WERI-Rb-1 (cell line): ENCODE measurements around the gene SLC25A51.

ENCODE experiments used
- DNase-seq: peaks from one replicate; pipeline ENCODE4 v3.0.0-alpha.2; 2020
- H3K27ac ChIP-seq: fragments of 250-450 bp; sonication (Bioruptor Pico); 2 replicates; pipeline ENCODE4 v1.5.1; 2020; ENCODE audit warnings: mild to moderate bottlenecking, moderate library complexity
- H3K27me3 ChIP-seq: fragments of 250-450 bp; sonication (Bioruptor Pico); 2 replicates; pipeline ENCODE4 v1.5.1; 2021; ENCODE audit warnings: mild to moderate bottlenecking, low read depth, moderate library complexity; ENCODE audit not compliant: insufficient read depth, severe bottlenecking
- H3K36me3 ChIP-seq: fragments of 250-450 bp; sonication (Bioruptor Pico); 2 replicates; pipeline ENCODE4 v1.5.1; 2020; ENCODE audit warnings: mild to moderate bottlenecking, moderate library complexity
- H3K4me3 ChIP-seq: 2 replicates; pipeline ENCODE4 v1.5.1; 2011; ENCODE audit warnings: low read depth, mild to moderate bottlenecking, control low read depth, low read length
- H3K9me3 ChIP-seq: fragments of 250-450 bp; sonication (Bioruptor Pico); 2 replicates; pipeline ENCODE4 v1.5.1; 2021; ENCODE audit warnings: mild to moderate bottlenecking, moderate library complexity; ENCODE audit not compliant: severe bottlenecking
- CTCF ChIP-seq: IDR thresholded peaks from 2 replicates; pipeline ENCODE4 v1.5.1; 2011; ENCODE audit warnings: low read depth, mild to moderate bottlenecking, control low read depth, inconsistent platforms, low read length

Gene SLC25A51

GRCh38 chr9:37944671-37945481, 40.9 kb upstream of the SLC25A51 start:
- no peaks in the 10 kb centered on the region for H3K27me3 ChIP-seq
- no peak for DNase-seq
- H3K4me3 ChIP-seq, result no peak overlapping the region
- H3K9me3 ChIP-seq, result no peaks in the 10 kb centered on the region
- TF ChIP-seq CTCF, result no peak
- H3K36me3 ChIP-seq, result peaks cover 77% of the 10 kb centered on the region
- no peak overlapping the region for H3K27ac ChIP-seq

- H3K9me3 ChIP-seq, result no peaks in the 10 kb centered on the region
- no peak overlapping the region for H3K4me3 ChIP-seq
- no peak for TF ChIP-seq CTCF
- DNase-seq, result no peak
- H3K27ac ChIP-seq, result no peak overlapping the region
- peaks cover 78% of the 10 kb centered on the region for H3K36me3 ChIP-seq
- no peaks in the 10 kb centered on the region for H3K27me3 ChIP-seq
Observed at GRCh38 chr9:37944266-37944650, 40.3 kb upstream of the SLC25A51 start.

GRCh38 chr9:37943345-37944265, 39.7 kb upstream of the SLC25A51 start:
- Histone ChIP-seq H3K27ac (no peak overlapping the region), H3K9me3 (no peaks in the 10 kb centered on the region), H3K27me3 (no peaks in the 10 kb centered on the region), H3K36me3 (peaks cover 77% of the 10 kb centered on the region), H3K4me3 (no peak overlapping the region)
- TF ChIP-seq CTCF, result no peak
- DNase-seq, result no peak

GRCh38 chr9:37942621-37943344, 38.9 kb upstream of the SLC25A51 start:
- Histone ChIP-seq H3K4me3 (no peak overlapping the region), H3K27me3 (no peaks in the 10 kb centered on the region), H3K27ac (no peak overlapping the region), H3K9me3 (no peaks in the 10 kb centered on the region), H3K36me3 (peaks cover 77% of the 10 kb centered on the region)
- DNase-seq, result no peak
- TF ChIP-seq CTCF, result no peak

- 0 out of 2 replicates have a peak, but pooled peaks have one; percentile 8 for TF ChIP-seq CTCF
- Histone ChIP-seq H3K27ac (no peak overlapping the region), H3K36me3 (peaks cover 69% of the 10 kb centered on the region), H3K27me3 (no peaks in the 10 kb centered on the region), H3K4me3 (no peak overlapping the region), H3K9me3 (no peaks in the 10 kb centered on the region)
- DNase-seq, result no peak
Observed at GRCh38 chr9:37941253-37941652, 37.3 kb upstream of the SLC25A51 start.
